ENCODE measurements around the gene DNAH9.

Gene DNAH9

GRCh38 chr17:11744696-11745095 is 146.4 kb downstream of the DNAH9 start:
- Histone ChIP-seq H3K18ac (ENCODE audit: low read length) (no peak overlapping the region), H3K4me2 (ENCODE audit: low read length) (no peak overlapping the region), H3K79me1 (ENCODE audit: low read length) (no peaks in the 10 kb centered on the region), H2BK120ac (ENCODE audit: low read depth, low read length) (no peak overlapping the region), H2BK15ac (replicated peaks; ENCODE audit: low read depth) (no peak overlapping the region), H3K9ac (ENCODE audit: low read length) (no peak overlapping the region), H3K36me3 (ENCODE audit: control insufficient read depth, insufficient read depth, low read length) (no peaks in the 10 kb centered on the region), H3K27me3 (ENCODE audit: insufficient read depth, low read length, poor library complexity) (no peaks in the 10 kb centered on the region), H2BK5ac (ENCODE audit: low read length) (no peak overlapping the region), H2AK5ac (ENCODE audit: low read length) (no peak overlapping the region), H4K5ac (ENCODE audit: low read length) (no peak overlapping the region), H3K4me1 (ENCODE audit: control insufficient read depth, low read depth, low read length) (no peaks in the 10 kb centered on the region), H3K79me2 (ENCODE audit: control insufficient read depth, insufficient read depth, low read length) (no peaks in the 10 kb centered on the region), H3K23ac (ENCODE audit: low read length) (no peak overlapping the region), H3K27ac (ENCODE audit: low read depth, low read length) (no peak overlapping the region), H3K56ac (ENCODE audit: low read length) (no peak overlapping the region), H4K8ac (ENCODE audit: low read depth, low read length) (no peak overlapping the region), H3K4ac (ENCODE audit: low read depth, low read length) (no peak overlapping the region), H3K4me3 (ENCODE audit: low read length) (no peak overlapping the region)
- DNase-seq = no peak
- no CpG with 5 or more reads among the region's 11 CpGs for WGBS (ENCODE audit: extremely low coverage, insufficient coverage, low lambda C conversion rate)

GRCh38 chr17:11747441-11747840 is 149.2 kb downstream of the DNAH9 start:
- no CpG with 5 or more reads among the region's 7 CpGs for WGBS (ENCODE audit: extremely low coverage, insufficient coverage, low lambda C conversion rate)
- no peaks in the 10 kb centered on the region for H3K36me3 ChIP-seq (ENCODE audit: control insufficient read depth, insufficient read depth, low read length)
- H3K4me3 ChIP-seq (ENCODE audit: low read length) = no peak overlapping the region
- H4K5ac ChIP-seq (ENCODE audit: low read length) = no peak overlapping the region
- no peaks in the 10 kb centered on the region for H3K27me3 ChIP-seq (ENCODE audit: insufficient read depth, low read length, poor library complexity)
- H3K79me1 ChIP-seq (ENCODE audit: low read length) = no peaks in the 10 kb centered on the region
- no peak for DNase-seq
- H3K23ac ChIP-seq (ENCODE audit: low read length) = no peak overlapping the region
- no peak overlapping the region for H3K9ac ChIP-seq (ENCODE audit: low read length)
- H3K18ac ChIP-seq (ENCODE audit: low read length) = no peak overlapping the region
- no peaks in the 10 kb centered on the region for H3K79me2 ChIP-seq (ENCODE audit: control insufficient read depth, insufficient read depth, low read length)
- H2BK120ac ChIP-seq (ENCODE audit: low read depth, low read length) = no peak overlapping the region
- no peak overlapping the region for H2AK5ac ChIP-seq (ENCODE audit: low read length)
- no peak overlapping the region for H4K8ac ChIP-seq (ENCODE audit: low read depth, low read length)
- no peak overlapping the region for H2BK15ac ChIP-seq (replicated peaks; ENCODE audit: low read depth)
- no peak overlapping the region for H3K56ac ChIP-seq (ENCODE audit: low read length)
- no peak overlapping the region for H3K4ac ChIP-seq (ENCODE audit: low read depth, low read length)
- no peak overlapping the region for H3K27ac ChIP-seq (ENCODE audit: low read depth, low read length)
- no peak overlapping the region for H2BK5ac ChIP-seq (ENCODE audit: low read length)
- H3K4me2 ChIP-seq (ENCODE audit: low read length) = no peak overlapping the region
- H3K4me1 ChIP-seq (ENCODE audit: control insufficient read depth, low read depth, low read length) = no peaks in the 10 kb centered on the region

DNA sequence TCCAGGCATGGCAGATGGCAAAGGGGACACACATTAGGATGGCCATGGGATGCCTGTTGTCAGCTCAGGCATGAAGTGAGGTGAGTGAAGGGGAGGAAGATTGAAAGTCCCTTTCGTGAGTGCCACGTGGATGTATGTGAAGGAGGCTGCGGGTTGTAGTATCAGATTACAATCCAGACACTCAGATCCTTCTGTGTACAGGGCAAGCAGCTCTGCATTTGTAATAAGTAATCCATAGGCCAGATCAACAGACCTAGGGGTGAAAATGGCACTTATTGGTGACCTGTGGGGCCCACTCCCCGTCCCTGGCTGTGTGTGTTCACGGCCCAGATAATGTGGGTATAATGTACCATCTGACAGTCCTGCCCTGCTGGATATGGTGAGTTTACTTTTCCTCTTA is 159.5 kb downstream of the DNAH9 start:
- Histone ChIP-seq H3K4me2 (ENCODE audit: low read length) (no peak overlapping the region), H4K5ac (ENCODE audit: low read length) (no peak overlapping the region), H3K9ac (ENCODE audit: low read length) (no peak overlapping the region), H3K4me1 (ENCODE audit: control insufficient read depth, low read depth, low read length) (no peaks in the 10 kb centered on the region), H3K36me3 (ENCODE audit: control insufficient read depth, insufficient read depth, low read length) (no peaks in the 10 kb centered on the region), H3K79me2 (ENCODE audit: control insufficient read depth, insufficient read depth, low read length) (no peaks in the 10 kb centered on the region), H3K4me3 (ENCODE audit: low read length) (no peak overlapping the region), H3K27me3 (ENCODE audit: insufficient read depth, low read length, poor library complexity) (no peaks in the 10 kb centered on the region), H2BK15ac (replicated peaks; ENCODE audit: low read depth) (no peak overlapping the region), H3K56ac (ENCODE audit: low read length) (no peak overlapping the region), H3K18ac (ENCODE audit: low read length) (no peak overlapping the region), H2BK120ac (ENCODE audit: low read depth, low read length) (no peak overlapping the region), H2BK5ac (ENCODE audit: low read length) (no peak overlapping the region), H4K8ac (ENCODE audit: low read depth, low read length) (no peak overlapping the region), H3K23ac (ENCODE audit: low read length) (no peak overlapping the region), H2AK5ac (ENCODE audit: low read length) (no peak overlapping the region), H3K79me1 (ENCODE audit: low read length) (no peaks in the 10 kb centered on the region), H3K4ac (ENCODE audit: low read depth, low read length) (no peak overlapping the region), H3K27ac (ENCODE audit: low read depth, low read length) (no peak overlapping the region)
- WGBS (ENCODE audit: extremely low coverage, insufficient coverage, low lambda C conversion rate) = no CpG with 5 or more reads among the region's 5 CpGs
- no peak for DNase-seq

DNA sequence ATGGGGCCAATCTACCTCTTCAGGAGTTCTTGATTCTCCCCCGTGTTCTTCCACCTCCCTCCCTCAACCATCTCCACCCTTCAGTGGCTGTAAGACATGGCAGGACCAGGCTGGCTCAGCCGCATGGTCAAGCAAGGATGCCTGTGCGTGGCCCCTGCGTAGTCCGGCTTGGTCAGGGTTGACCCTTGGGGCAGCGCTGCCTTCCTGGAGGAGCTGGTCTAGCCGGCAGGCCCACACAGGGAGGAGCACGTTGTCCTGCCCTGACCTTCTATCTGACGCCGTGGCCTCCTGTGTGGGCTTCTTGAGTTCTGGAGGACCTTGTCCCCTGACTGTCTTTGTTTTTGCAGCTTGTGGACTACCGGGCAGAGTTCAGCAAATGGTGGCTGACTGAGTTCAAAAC is 169.8 kb downstream of the DNAH9 start:
- Histone ChIP-seq H4K5ac (ENCODE audit: low read length) (no peak overlapping the region), H3K9ac (ENCODE audit: low read length) (no peak overlapping the region), H2BK15ac (replicated peaks; ENCODE audit: low read depth) (no peak overlapping the region)

GRCh38 chr17:11768981-11769380 is 170.7 kb downstream of the DNAH9 start:
- Histone ChIP-seq H2BK120ac (ENCODE audit: low read depth, low read length) (no peak overlapping the region), H3K56ac (ENCODE audit: low read length) (no peak overlapping the region), H3K27me3 (ENCODE audit: insufficient read depth, low read length, poor library complexity) (no peaks in the 10 kb centered on the region), H4K5ac (ENCODE audit: low read length) (no peak overlapping the region), H3K4me3 (ENCODE audit: low read length) (no peak overlapping the region), H4K8ac (ENCODE audit: low read depth, low read length) (no peak overlapping the region), H3K4ac (ENCODE audit: low read depth, low read length) (no peak overlapping the region), H3K23ac (ENCODE audit: low read length) (no peak overlapping the region), H3K9ac (ENCODE audit: low read length) (no peak overlapping the region), H3K27ac (ENCODE audit: low read depth, low read length) (no peak overlapping the region), H3K4me2 (ENCODE audit: low read length) (no peak overlapping the region), H3K79me1 (ENCODE audit: low read length) (no peaks in the 10 kb centered on the region), H3K18ac (ENCODE audit: low read length) (no peak overlapping the region), H2BK15ac (replicated peaks; ENCODE audit: low read depth) (no peak overlapping the region), H3K4me1 (ENCODE audit: control insufficient read depth, low read depth, low read length) (no peaks in the 10 kb centered on the region), H3K79me2 (ENCODE audit: control insufficient read depth, insufficient read depth, low read length) (no peaks in the 10 kb centered on the region), H3K36me3 (ENCODE audit: control insufficient read depth, insufficient read depth, low read length) (no peaks in the 10 kb centered on the region), H2AK5ac (ENCODE audit: low read length) (no peak overlapping the region), H2BK5ac (ENCODE audit: low read length) (no peak overlapping the region)
- DNase-seq = no peak
- no CpG with 5 or more reads among the region's 19 CpGs for WGBS (ENCODE audit: extremely low coverage, insufficient coverage, low lambda C conversion rate)

More for the DNA sequence above, 169.8 kb downstream of the DNAH9 start:
- H3K27me3 ChIP-seq (ENCODE audit: insufficient read depth, low read length, poor library complexity) = no peaks in the 10 kb centered on the region
- H3K79me1 ChIP-seq (ENCODE audit: low read length) = no peaks in the 10 kb centered on the region
- no peak overlapping the region for H3K56ac ChIP-seq (ENCODE audit: low read length)
- no peaks in the 10 kb centered on the region for H3K79me2 ChIP-seq (ENCODE audit: control insufficient read depth, insufficient read depth, low read length)
- H4K8ac ChIP-seq (ENCODE audit: low read depth, low read length) = no peak overlapping the region
- H3K4ac ChIP-seq (ENCODE audit: low read depth, low read length) = no peak overlapping the region
- no peak overlapping the region for H2AK5ac ChIP-seq (ENCODE audit: low read length)
- DNase-seq = no peak
- no peak overlapping the region for H2BK120ac ChIP-seq (ENCODE audit: low read depth, low read length)
- H3K4me3 ChIP-seq (ENCODE audit: low read length) = no peak overlapping the region
- no peak overlapping the region for H2BK5ac ChIP-seq (ENCODE audit: low read length)
- no peaks in the 10 kb centered on the region for H3K36me3 ChIP-seq (ENCODE audit: control insufficient read depth, insufficient read depth, low read length)
- no peak overlapping the region for H3K27ac ChIP-seq (ENCODE audit: low read depth, low read length)
- WGBS (ENCODE audit: extremely low coverage, insufficient coverage, low lambda C conversion rate) = no CpG with 5 or more reads among the region's 11 CpGs
- no peaks in the 10 kb centered on the region for H3K4me1 ChIP-seq (ENCODE audit: control insufficient read depth, low read depth, low read length)
- no peak overlapping the region for H3K18ac ChIP-seq (ENCODE audit: low read length)
- H3K23ac ChIP-seq (ENCODE audit: low read length) = no peak overlapping the region
- H3K4me2 ChIP-seq (ENCODE audit: low read length) = no peak overlapping the region

GRCh38 chr17:11772031-11772430 is 173.8 kb downstream of the DNAH9 start:
- Histone ChIP-seq H3K4ac (ENCODE audit: low read depth, low read length) (no peak overlapping the region), H3K27ac (ENCODE audit: low read depth, low read length) (no peak overlapping the region), H3K4me2 (ENCODE audit: low read length) (no peak overlapping the region), H3K4me1 (ENCODE audit: control insufficient read depth, low read depth, low read length) (no peaks in the 10 kb centered on the region), H4K8ac (ENCODE audit: low read depth, low read length) (no peak overlapping the region), H3K27me3 (ENCODE audit: insufficient read depth, low read length, poor library complexity) (no peaks in the 10 kb centered on the region), H4K5ac (ENCODE audit: low read length) (no peak overlapping the region), H3K18ac (ENCODE audit: low read length) (no peak overlapping the region), H3K9ac (ENCODE audit: low read length) (no peak overlapping the region), H3K56ac (ENCODE audit: low read length) (no peak overlapping the region), H3K36me3 (ENCODE audit: control insufficient read depth, insufficient read depth, low read length) (no peaks in the 10 kb centered on the region), H3K4me3 (ENCODE audit: low read length) (no peak overlapping the region), H2BK120ac (ENCODE audit: low read depth, low read length) (no peak overlapping the region), H2BK15ac (replicated peaks; ENCODE audit: low read depth) (no peak overlapping the region), H3K79me2 (ENCODE audit: control insufficient read depth, insufficient read depth, low read length) (no peaks in the 10 kb centered on the region), H2BK5ac (ENCODE audit: low read length) (no peak overlapping the region), H3K23ac (ENCODE audit: low read length) (no peak overlapping the region), H2AK5ac (ENCODE audit: low read length) (no peak overlapping the region), H3K79me1 (ENCODE audit: low read length) (no peaks in the 10 kb centered on the region)
- DNase-seq = no peak

All from mesendoderm (in vitro differentiated cells).